Hepatocyte (in vitro differentiated cells): Measurements from ENCODE around the gene ZNF416. TPM values are rescaled to one million over a fixed set of nuclear protein-coding genes. Genes with fewer than 3 reads are reported as not detected.
A peak's percentile ranks its signal among the peaks of the same experiment; 100 is the strongest.

Experiments used
- DNase-seq: peaks from one replicate; pipeline ENCODE4 v3.0.0-alpha.2; 2016; ENCODE audit warnings: low spot score
- H2AFZ ChIP-seq: fragments of 200-600 bp; sonication (generic); 2 replicates; pipeline ENCODE4 v1.6.0; 2016; ENCODE audit warnings: antibody characterized with exemption, mild to moderate bottlenecking
- H3K27ac ChIP-seq: fragments of 200-600 bp; sonication (generic); 2 replicates; pipeline ENCODE4 v1.5.1; 2016; ENCODE audit warnings: mild to moderate bottlenecking
- H3K27me3 ChIP-seq: fragments of 200-600 bp; sonication (generic); 2 replicates; pipeline ENCODE4 v1.6.1; 2016
- H3K36me3 ChIP-seq: fragments of 200-600 bp; sonication (generic); replicated peaks from 2 replicates; pipeline ENCODE4 v1.5.1; 2016; ENCODE audit warnings: low read depth; ENCODE audit not compliant: insufficient read depth
- H3K4me1 ChIP-seq: fragments of 200-600 bp; sonication (generic); 2 replicates; pipeline ENCODE4 v1.5.1; 2016; ENCODE audit warnings: mild to moderate bottlenecking, moderate library complexity; ENCODE audit not compliant: insufficient read depth
- H3K4me2 ChIP-seq: fragments of 200-600 bp; sonication (generic); 2 replicates; pipeline ENCODE4 v1.6.0; 2016
- H3K4me3 ChIP-seq: fragments of 200-600 bp; sonication (generic); 2 replicates; pipeline ENCODE4 v1.5.1; 2016; ENCODE audit warnings: mild to moderate bottlenecking
- H3K79me2 ChIP-seq: fragments of 200-600 bp; sonication (generic); 2 replicates; pipeline ENCODE4 v1.6.0; 2017; ENCODE audit warnings: mild to moderate bottlenecking
- H3K9me2 ChIP-seq: fragments of 200-600 bp; sonication (generic); replicated peaks from 2 replicates; pipeline ENCODE4 v1.6.0; 2017; ENCODE audit warnings: mild to moderate bottlenecking; ENCODE audit not compliant: insufficient read depth
- H3K9me3 ChIP-seq: fragments of 200-600 bp; sonication (generic); 2 replicates; pipeline ENCODE4 v1.5.1; 2016; ENCODE audit warnings: low read depth, mild to moderate bottlenecking
- H4K20me1 ChIP-seq: fragments of 200-600 bp; sonication (generic); 2 replicates; pipeline ENCODE4 v1.6.0; 2016; ENCODE audit warnings: mild to moderate bottlenecking; ENCODE audit not compliant: insufficient read depth, poor library complexity, severe bottlenecking
- EZH2 ChIP-seq: fragments of 200-600 bp; sonication (generic); IDR thresholded peaks from 2 replicates; pipeline ENCODE4 v1.6.1; 2016; ENCODE audit warnings: antibody characterized with exemption, mild to moderate bottlenecking, borderline replicate concordance
- EZH2phosphoT487 ChIP-seq: fragments of 200-600 bp; sonication (generic); IDR thresholded peaks from one replicate; pipeline ENCODE4 v1.6.1; 2018; ENCODE audit warnings: antibody characterized with exemption, mild to moderate bottlenecking, low read depth, moderate library complexity; ENCODE audit not compliant: unreplicated experiment, severe bottlenecking
- WGBS: methylation state at CpG from one replicate; pipeline ENCODE4 v1.1.6; 2016; ENCODE audit warnings: low lambda C conversion rate; ENCODE audit errors: missing lambda C conversion rate; 5-methylcytosine and 5-hydroxymethylcytosine counted together
- polyA plus RNA-seq: library from polyadenylated mRNA; unstranded; fragments of >200 nt; fragmentation: Nextera tagmentation; extraction: Ambion mirVana; gene quantifications from 2 replicates; pipeline ENCODE4 v1.2.1, GENCODE V29; 2016
- total RNA-seq: library from RNA; depleted of rRNA; stranded (reverse); fragments of >200 nt; gene quantifications from 2 replicates; pipeline ENCODE4 v1.2.3, GENCODE V29; 2014
- TF ChIP-seq, protein P1 (sequence below): fragments of 200-600 bp; sonication (generic); IDR thresholded peaks from 2 replicates; pipeline ENCODE4 v1.5.1; 2016; ENCODE audit warnings: antibody characterized with exemption, mild to moderate bottlenecking; ENCODE audit not compliant: poor library complexity

ZNF416 gene
- total and polyA plus RNA-seq, 2 experiments from 2014 or later: 1.9 to 4.7 TPM

DNA sequence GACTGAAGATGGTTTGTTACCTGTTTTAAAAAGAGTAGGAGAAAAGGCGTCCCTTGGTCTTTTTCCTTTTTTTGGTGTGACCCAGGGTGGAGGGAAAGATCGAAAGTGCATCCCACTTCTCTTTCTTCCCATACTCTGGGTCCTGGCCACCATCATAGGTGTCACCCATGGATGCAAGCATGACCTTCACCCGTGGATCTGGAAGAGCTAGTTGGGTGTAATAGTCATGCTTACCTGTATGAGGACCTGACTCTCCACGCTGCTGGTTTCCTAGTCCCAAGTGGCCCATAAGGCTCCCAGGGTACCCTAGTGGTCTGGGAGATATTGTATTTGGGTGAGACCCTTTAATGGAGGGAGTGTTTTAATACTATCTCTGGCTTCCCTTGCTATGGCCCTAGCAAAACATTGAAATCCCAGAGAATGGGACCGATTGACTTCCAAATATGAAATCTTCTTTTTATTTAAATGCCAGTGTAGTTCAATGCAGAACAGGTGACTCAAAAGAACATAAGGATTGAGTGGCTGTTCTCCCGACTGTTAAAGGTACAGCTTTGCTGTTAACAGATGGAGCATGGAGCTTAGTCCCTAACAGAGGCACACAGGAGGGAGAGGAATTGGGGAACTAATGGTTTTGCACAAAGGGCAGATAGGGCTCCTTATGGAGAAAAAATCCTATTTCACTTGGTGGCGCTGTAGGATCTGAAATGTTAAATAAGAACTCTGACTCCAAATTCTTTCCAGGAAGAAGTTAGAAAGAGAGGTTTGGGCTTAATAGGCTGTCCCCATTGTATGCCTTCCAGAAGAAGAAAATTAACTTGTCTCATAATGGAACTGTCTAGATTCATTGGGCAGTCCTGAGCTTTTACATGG is 12.1 kb downstream of the ZNF416 start:
- H3K27me3 ChIP-seq: no peaks in the 10 kb centered on the region
- no peaks in the 10 kb centered on the region for H3K4me1 ChIP-seq
- no peaks in the 10 kb centered on the region for H4K20me1 ChIP-seq
- H3K4me3 ChIP-seq: no peak overlapping the region
- no peak overlapping the region for H3K4me2 ChIP-seq
- H3K79me2 ChIP-seq: no peaks in the 10 kb centered on the region
- peaks cover under 1% of the 10 kb centered on the region for H3K36me3 ChIP-seq
- TF ChIP-seq EZH2phosphoT487 (no peak), EZH2 (no peak)
- TF ChIP-seq, protein P1, sequence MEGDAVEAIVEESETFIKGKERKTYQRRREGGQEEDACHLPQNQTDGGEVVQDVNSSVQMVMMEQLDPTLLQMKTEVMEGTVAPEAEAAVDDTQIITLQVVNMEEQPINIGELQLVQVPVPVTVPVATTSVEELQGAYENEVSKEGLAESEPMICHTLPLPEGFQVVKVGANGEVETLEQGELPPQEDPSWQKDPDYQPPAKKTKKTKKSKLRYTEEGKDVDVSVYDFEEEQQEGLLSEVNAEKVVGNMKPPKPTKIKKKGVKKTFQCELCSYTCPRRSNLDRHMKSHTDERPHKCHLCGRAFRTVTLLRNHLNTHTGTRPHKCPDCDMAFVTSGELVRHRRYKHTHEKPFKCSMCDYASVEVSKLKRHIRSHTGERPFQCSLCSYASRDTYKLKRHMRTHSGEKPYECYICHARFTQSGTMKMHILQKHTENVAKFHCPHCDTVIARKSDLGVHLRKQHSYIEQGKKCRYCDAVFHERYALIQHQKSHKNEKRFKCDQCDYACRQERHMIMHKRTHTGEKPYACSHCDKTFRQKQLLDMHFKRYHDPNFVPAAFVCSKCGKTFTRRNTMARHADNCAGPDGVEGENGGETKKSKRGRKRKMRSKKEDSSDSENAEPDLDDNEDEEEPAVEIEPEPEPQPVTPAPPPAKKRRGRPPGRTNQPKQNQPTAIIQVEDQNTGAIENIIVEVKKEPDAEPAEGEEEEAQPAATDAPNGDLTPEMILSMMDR: no peak
- DNase-seq: peak; percentile 16
- H3K9me3 ChIP-seq: peaks cover 27% of the 10 kb centered on the region
- H2AFZ ChIP-seq: no peak overlapping the region
- WGBS: 64% methylated on average over 7 of the region's 7 CpGs
- no peaks in the 10 kb centered on the region for H3K9me2 ChIP-seq
- no peak overlapping the region for H3K27ac ChIP-seq

DNA sequence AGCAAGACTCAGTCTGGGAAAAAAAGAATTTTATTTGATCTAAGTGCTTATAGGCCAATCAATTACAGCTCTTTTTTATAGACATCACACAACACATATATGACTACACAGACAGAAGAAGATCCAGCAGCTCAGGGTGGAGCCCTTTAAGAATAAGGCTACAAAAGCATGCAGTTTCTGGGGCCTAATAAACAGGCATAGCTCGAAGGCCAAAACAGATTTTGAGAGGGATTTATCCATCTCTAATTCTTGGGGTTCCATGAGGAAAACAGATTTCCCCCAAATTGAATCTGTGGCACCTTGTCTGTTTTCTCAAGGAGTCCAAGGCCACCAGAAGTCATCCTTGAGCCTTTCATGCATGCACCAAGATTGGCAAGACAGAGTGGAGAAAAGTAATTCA is 15.2 kb downstream of the ZNF416 start:
- Histone ChIP-seq H3K4me1 (peaks cover 4% of the 10 kb centered on the region), H3K4me2 (no peak overlapping the region), H4K20me1 (no peaks in the 10 kb centered on the region), H3K36me3 (no peaks in the 10 kb centered on the region), H3K27ac (no peak overlapping the region), H2AFZ (no peak overlapping the region), H3K4me3 (no peak overlapping the region), H3K79me2 (peaks cover 10% of the 10 kb centered on the region), H3K9me3 (peaks cover 22% of the 10 kb centered on the region), H3K27me3 (no peaks in the 10 kb centered on the region), H3K9me2 (no peaks in the 10 kb centered on the region)
- DNase-seq: no peak
- TF ChIP-seq EZH2phosphoT487 (no peak), EZH2 (no peak)
- TF ChIP-seq, protein P1: no peak
- 64% methylated on average over 1 of the region's 1 CpG for WGBS

DNA sequence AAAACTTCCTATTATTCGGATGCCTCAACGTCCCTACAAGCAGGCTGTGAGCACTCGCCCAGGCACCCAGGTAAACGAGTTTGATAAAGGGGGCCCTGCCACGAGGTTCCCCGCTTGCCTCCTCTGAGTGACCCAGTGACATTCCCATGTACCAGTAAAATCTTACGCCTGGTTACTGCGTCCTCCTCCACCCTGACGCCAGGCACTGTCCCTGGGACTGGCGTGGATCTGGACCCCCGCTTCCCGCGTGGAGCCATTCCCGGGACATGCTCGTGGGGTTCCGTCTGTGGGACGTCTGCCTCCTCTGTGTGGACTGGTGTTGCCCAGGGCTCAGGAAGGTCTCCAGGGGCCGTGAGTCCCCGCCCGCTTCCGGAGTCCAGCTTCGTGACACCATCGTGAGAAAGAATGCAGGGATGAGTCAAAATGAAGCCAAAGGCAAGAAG is 18.6 kb downstream of the ZNF416 start:
- Histone ChIP-seq H3K27me3 (no peaks in the 10 kb centered on the region), H4K20me1 (peaks cover 2% of the 10 kb centered on the region), H3K4me2 (peak overlapping the region; percentile 97), H2AFZ (peak overlapping the region; percentile 43), H3K4me3 (no peak overlapping the region), H3K27ac (no peak overlapping the region), H3K36me3 (peaks cover 6% of the 10 kb centered on the region), H3K9me3 (peaks cover 7% of the 10 kb centered on the region), H3K4me1 (peaks cover 12% of the 10 kb centered on the region), H3K79me2 (peaks cover 30% of the 10 kb centered on the region), H3K9me2 (no peaks in the 10 kb centered on the region)
- TF ChIP-seq EZH2phosphoT487 (no peak), EZH2 (no peak)
- TF ChIP-seq, protein P1: no peak
- WGBS: 84% methylated on average over 23 of the region's 23 CpGs
- no peak for DNase-seq
